Measurements from ENCODE around the gene DIP2B.

Gene DIP2B

DNA sequence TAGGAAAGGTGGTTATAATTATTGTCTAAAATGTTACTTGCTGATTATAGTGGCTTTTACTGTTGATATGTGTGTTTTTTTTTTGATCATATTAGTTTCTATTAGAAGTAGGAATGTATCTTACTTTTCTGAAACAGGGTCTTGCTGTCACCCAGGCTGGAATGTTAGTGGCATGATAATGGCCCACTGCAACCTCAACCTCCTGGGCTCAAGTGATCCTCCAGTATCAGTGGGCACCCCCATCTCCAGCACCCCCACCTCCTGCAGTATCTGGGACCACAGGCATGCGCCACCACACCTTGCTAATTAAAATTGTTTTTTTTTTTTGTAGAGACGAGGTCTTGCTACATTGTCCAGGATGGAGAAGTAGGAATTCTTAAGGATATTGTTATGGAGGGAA lies 270.5 kb downstream of the DIP2B start:
- Histone ChIP-seq H3K9me3 (ENCODE audit: insufficient read depth, low read length) (no peaks in the 10 kb centered on the region), H3K4me3 (ENCODE audit: insufficient read length, low read depth) (no peak overlapping the region), H3K9ac (ENCODE audit: insufficient read length, low read depth) (no peak overlapping the region), H3K27me3 (ENCODE audit: insufficient read depth, insufficient read length) (no peaks in the 10 kb centered on the region), H3K4me1 (ENCODE audit: insufficient read depth, insufficient read length) (no peaks in the 10 kb centered on the region), H3K36me3 (ENCODE audit: insufficient read depth, insufficient read length, low read length) (peaks cover 14% of the 10 kb centered on the region)
- no peak for DNase-seq (ENCODE audit: low read depth, low spot score)
- TF ChIP-seq ZNF274 (IDR thresholded peaks at IDR 0.05; ENCODE audit: low read depth, low read length): no peak
- no peak for TF ChIP-seq YY1 (IDR thresholded peaks at IDR 0.05; ENCODE audit: insufficient read depth, insufficient read length)
- no peak for TF ChIP-seq SUZ12 (IDR thresholded peaks at IDR 0.05; ENCODE audit: extremely low read depth, insufficient read depth, insufficient read length)

DNA sequence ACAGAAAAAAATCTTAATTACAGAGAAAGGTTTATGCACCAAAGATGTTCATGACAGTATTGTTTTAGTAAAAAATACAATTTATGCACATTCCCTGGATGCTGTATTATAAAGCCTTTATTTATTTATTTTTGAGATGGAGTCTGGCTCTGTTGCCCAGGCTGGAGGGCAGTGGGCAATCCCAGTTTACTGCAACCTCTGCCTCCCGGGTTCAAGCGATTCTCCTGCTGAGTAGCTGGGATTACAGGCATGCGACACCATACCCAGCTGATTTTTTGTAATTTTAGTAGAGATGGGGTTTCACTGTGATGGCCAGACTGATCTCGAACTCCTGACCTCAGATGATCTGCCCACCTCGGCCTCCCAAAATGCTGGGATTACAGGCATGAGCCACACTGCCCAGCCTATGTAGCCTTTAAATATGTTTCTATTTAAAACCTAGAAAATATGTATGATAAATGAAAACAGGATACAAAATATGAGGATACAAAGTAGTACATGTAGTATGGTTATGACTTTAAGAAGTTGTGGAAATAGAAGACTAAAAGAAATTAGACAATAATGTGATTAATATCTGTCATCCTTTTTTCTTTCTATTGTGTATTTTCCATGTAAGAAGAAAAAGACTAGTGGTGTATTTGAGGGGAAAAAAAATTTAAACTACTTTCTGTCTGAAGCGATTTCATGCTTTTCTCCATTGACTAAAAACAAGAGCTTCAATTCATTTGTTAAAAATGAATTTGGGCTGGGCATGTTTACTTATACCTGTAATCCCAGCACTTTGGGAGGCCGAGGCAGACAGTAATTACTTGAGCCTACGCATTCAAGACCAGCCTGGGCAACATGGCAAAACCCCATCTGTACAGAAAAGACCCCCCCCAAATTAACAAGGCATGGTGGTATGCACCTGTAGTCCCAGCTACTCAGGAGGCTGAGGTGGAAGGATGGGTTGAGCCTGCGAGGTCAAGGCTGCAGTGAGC lies 272.3 kb downstream of the DIP2B start:
- H3K9me3 ChIP-seq (ENCODE audit: insufficient read depth, low read length): no peaks in the 10 kb centered on the region
- DNase-seq (ENCODE audit: low read depth, low spot score): no peak
- peaks cover 12% of the 10 kb centered on the region for H3K36me3 ChIP-seq (ENCODE audit: insufficient read depth, insufficient read length, low read length)
- no peak overlapping the region for H3K9ac ChIP-seq (ENCODE audit: insufficient read length, low read depth)
- no peaks in the 10 kb centered on the region for H3K27me3 ChIP-seq (ENCODE audit: insufficient read depth, insufficient read length)
- no peaks in the 10 kb centered on the region for H3K4me1 ChIP-seq (ENCODE audit: insufficient read depth, insufficient read length)
- H3K4me3 ChIP-seq (ENCODE audit: insufficient read length, low read depth): no peak overlapping the region
- TF ChIP-seq SUZ12 (IDR thresholded peaks at IDR 0.05; ENCODE audit: extremely low read depth, insufficient read depth, insufficient read length) (no peak), ZNF274 (IDR thresholded peaks at IDR 0.05; ENCODE audit: low read depth, low read length) (no peak), YY1 (IDR thresholded peaks at IDR 0.05; ENCODE audit: insufficient read depth, insufficient read length) (no peak)

DNA sequence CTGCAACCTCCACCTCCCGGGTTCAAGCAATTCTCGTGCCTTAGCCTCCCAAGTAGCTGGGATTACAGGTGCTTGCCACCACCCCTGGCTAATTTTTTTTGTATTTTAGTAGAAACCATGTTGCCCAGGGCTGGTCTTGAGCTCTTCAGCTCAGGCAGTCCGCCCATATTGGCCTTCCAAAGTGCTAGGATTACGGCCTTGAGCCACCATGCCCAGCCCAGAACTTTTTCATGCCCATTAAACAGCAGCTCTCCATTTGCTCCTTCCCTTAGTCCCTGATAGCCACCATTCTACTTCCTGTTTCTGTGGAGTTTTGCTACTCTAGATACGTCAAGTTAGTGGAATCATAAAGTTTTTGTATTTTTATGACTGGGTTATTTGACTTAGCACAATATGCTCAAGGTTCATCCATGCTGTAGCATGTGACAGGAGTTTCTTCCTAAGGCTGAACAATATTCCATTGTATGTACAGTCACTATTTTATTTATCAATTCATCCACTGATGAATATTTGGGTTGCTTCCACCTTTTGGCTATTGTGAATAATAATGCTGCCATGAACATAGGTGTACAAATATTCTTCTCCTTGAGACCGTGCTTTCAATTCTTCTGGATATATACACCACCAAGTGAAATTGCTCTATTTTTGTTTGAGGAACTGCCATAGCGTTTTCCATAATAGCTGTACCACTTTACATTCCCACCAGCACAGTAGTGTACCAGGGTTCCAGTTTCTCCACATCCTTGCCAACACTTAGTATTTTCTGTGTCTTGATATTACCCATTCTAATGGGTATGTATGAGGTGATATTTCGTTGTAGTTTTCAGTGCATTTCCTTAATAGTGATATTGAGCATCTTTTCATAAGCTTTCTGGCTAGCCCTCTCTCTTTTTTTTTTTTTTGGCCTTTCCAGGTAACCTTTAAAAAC lies 274.1 kb downstream of the DIP2B start:
- DNase-seq (ENCODE audit: low read depth, low spot score): no peak
- no peak overlapping the region for H3K9ac ChIP-seq (ENCODE audit: insufficient read length, low read depth)
- no peaks in the 10 kb centered on the region for H3K9me3 ChIP-seq (ENCODE audit: insufficient read depth, low read length)
- no peaks in the 10 kb centered on the region for H3K27me3 ChIP-seq (ENCODE audit: insufficient read depth, insufficient read length)
- H3K36me3 ChIP-seq (ENCODE audit: insufficient read depth, insufficient read length, low read length): peaks cover 7% of the 10 kb centered on the region
- no peaks in the 10 kb centered on the region for H3K4me1 ChIP-seq (ENCODE audit: insufficient read depth, insufficient read length)
- TF ChIP-seq YY1 (IDR thresholded peaks at IDR 0.05; ENCODE audit: insufficient read depth, insufficient read length) (no peak), ZNF274 (IDR thresholded peaks at IDR 0.05; ENCODE audit: low read depth, low read length) (no peak), SUZ12 (IDR thresholded peaks at IDR 0.05; ENCODE audit: extremely low read depth, insufficient read depth, insufficient read length) (no peak)
- no peak overlapping the region for H3K4me3 ChIP-seq (ENCODE audit: insufficient read length, low read depth)

DNA sequence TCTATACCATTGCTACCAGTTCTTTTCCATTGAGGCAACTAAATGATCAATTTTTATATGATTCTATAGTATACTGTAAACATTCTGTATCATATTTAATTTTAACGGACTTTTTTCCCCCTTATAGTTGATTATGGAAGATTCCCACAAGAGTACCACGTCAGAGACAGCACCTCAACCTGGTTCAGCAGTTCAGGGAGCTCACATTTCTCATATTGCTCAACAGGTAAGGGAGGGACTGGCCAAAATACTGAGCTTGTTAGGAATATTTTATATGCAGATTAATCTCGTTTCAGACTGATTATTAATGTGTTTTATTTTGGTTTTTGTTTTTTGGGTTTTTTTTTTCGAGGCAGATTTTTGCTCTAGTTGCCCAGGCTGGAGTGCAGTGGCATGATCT lies 275.2 kb downstream of the DIP2B start:
- Histone ChIP-seq H3K9me3 (ENCODE audit: insufficient read depth, low read length) (no peaks in the 10 kb centered on the region), H3K9ac (ENCODE audit: insufficient read length, low read depth) (no peak overlapping the region), H3K4me1 (ENCODE audit: insufficient read depth, insufficient read length) (no peaks in the 10 kb centered on the region), H3K4me3 (ENCODE audit: insufficient read length, low read depth) (no peak overlapping the region), H3K36me3 (ENCODE audit: insufficient read depth, insufficient read length, low read length) (peaks cover 7% of the 10 kb centered on the region), H3K27me3 (ENCODE audit: insufficient read depth, insufficient read length) (no peaks in the 10 kb centered on the region)
- no peak for DNase-seq (ENCODE audit: low read depth, low spot score)
- TF ChIP-seq ZNF274 (IDR thresholded peaks at IDR 0.05; ENCODE audit: low read depth, low read length) (no peak), SUZ12 (IDR thresholded peaks at IDR 0.05; ENCODE audit: extremely low read depth, insufficient read depth, insufficient read length) (no peak), YY1 (IDR thresholded peaks at IDR 0.05; ENCODE audit: insufficient read depth, insufficient read length) (no peak)

DNA sequence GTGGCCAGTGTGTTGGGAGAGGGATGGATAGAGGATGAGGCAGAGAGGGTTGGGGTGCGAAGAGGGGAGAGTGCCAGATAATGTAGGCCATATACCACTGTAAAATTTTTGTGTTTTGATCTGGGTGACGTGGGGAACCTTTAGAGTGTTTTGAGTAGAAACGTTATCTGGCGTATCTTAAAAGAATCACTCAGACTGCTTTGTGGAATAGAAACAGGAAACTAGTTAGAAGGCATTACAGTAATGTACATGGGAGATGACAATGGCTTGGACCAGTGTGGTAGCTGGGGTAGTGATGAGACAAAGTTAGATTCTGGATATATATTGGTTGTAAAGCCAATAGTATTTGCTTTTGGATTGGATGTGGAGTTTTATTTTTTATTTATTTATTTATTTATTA lies 279.7 kb downstream of the DIP2B start:
- peaks cover 12% of the 10 kb centered on the region for H3K9me3 ChIP-seq (ENCODE audit: insufficient read depth, low read length)
- no peaks in the 10 kb centered on the region for H3K27me3 ChIP-seq (ENCODE audit: insufficient read depth, insufficient read length)
- no peak for TF ChIP-seq ZNF274 (IDR thresholded peaks at IDR 0.05; ENCODE audit: low read depth, low read length)
- no peak for TF ChIP-seq SUZ12 (IDR thresholded peaks at IDR 0.05; ENCODE audit: extremely low read depth, insufficient read depth, insufficient read length)
- TF ChIP-seq YY1 (IDR thresholded peaks at IDR 0.05; ENCODE audit: insufficient read depth, insufficient read length): no peak
- peaks cover 10% of the 10 kb centered on the region for H3K36me3 ChIP-seq (ENCODE audit: insufficient read depth, insufficient read length, low read length)
- no peak overlapping the region for H3K9ac ChIP-seq (ENCODE audit: insufficient read length, low read depth)
- H3K4me3 ChIP-seq (ENCODE audit: insufficient read length, low read depth): no peak overlapping the region
- no peak for DNase-seq (ENCODE audit: low read depth, low spot score)
- no peaks in the 10 kb centered on the region for H3K4me1 ChIP-seq (ENCODE audit: insufficient read depth, insufficient read length)

DNA sequence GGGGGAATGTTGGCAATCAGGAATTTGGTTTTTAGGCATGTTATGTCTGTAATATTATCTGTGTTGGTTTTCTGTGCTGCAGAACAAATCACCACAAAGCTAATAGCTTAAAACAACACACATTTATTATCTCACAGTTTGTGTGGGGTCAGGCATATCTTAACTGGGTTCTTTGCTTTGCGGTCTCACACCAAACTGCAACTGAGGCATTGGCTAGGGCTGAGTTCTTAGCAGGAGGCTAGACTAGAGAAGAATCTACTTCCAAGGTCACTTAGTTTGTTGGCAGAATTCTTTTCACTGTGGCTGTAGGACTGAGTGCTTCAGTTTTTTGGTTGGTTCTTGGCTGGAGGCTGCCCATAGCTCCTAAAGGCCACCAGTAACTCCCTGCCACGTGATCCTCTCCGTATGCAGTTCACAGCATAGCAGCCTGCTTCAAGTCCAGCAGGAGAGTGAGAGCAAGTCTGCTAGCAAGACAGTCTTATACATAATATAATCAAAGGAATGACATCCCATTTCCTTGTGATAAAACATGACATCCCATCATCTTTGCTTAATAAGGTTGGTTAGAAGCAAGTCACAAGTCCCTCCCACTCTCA lies 280.7 kb downstream of the DIP2B start:
- no peaks in the 10 kb centered on the region for H3K27me3 ChIP-seq (ENCODE audit: insufficient read depth, insufficient read length)
- no peak overlapping the region for H3K9ac ChIP-seq (ENCODE audit: insufficient read length, low read depth)
- TF ChIP-seq YY1 (IDR thresholded peaks at IDR 0.05; ENCODE audit: insufficient read depth, insufficient read length) (no peak), SUZ12 (IDR thresholded peaks at IDR 0.05; ENCODE audit: extremely low read depth, insufficient read depth, insufficient read length) (no peak), ZNF274 (IDR thresholded peaks at IDR 0.05; ENCODE audit: low read depth, low read length) (no peak)
- no peak overlapping the region for H3K4me3 ChIP-seq (ENCODE audit: insufficient read length, low read depth)
- H3K9me3 ChIP-seq (ENCODE audit: insufficient read depth, low read length): peaks cover 12% of the 10 kb centered on the region
- no peaks in the 10 kb centered on the region for H3K4me1 ChIP-seq (ENCODE audit: insufficient read depth, insufficient read length)
- H3K36me3 ChIP-seq (ENCODE audit: insufficient read depth, insufficient read length, low read length): peaks cover 10% of the 10 kb centered on the region
- DNase-seq (ENCODE audit: low read depth, low spot score): no peak
